ENCODE data around the gene PARD3B.
"Not testable (repeated sequence)": the region's sequence is repeated elsewhere in the genome, so short reads cannot be mapped to it uniquely, and the experiment has no call there.

The PARD3B gene

DNA sequence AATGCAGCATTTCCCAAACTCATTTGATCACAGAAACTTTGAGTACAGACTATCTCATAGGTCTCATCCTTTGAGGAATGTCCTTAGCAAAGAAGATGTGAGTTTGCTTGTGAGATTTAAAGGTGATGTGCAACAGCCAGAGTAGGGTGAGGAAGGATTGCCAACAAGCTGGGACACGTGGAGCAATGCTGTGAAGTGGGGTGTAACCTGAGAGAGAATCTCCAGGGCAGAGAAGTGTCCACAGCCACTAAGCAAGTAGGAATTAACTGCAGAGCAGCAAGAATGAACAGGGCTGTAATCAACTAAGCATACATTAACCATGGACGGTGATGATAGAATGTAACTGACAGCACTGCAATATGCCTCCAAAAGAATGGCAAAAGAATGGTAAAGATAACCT lies 667.1 kb downstream of the PARD3B start:
- TF ChIP-seq, protein P1, sequence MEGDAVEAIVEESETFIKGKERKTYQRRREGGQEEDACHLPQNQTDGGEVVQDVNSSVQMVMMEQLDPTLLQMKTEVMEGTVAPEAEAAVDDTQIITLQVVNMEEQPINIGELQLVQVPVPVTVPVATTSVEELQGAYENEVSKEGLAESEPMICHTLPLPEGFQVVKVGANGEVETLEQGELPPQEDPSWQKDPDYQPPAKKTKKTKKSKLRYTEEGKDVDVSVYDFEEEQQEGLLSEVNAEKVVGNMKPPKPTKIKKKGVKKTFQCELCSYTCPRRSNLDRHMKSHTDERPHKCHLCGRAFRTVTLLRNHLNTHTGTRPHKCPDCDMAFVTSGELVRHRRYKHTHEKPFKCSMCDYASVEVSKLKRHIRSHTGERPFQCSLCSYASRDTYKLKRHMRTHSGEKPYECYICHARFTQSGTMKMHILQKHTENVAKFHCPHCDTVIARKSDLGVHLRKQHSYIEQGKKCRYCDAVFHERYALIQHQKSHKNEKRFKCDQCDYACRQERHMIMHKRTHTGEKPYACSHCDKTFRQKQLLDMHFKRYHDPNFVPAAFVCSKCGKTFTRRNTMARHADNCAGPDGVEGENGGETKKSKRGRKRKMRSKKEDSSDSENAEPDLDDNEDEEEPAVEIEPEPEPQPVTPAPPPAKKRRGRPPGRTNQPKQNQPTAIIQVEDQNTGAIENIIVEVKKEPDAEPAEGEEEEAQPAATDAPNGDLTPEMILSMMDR (IDR thresholded peaks at IDR 0.05), result no peak
- H3K27me3 ChIP-seq, result no peaks in the 10 kb centered on the region
- H3K4me3 ChIP-seq (ENCODE audit: low read depth in 1 of 2, low read length in 1 of 2), result no peak overlapping the region
- no peak overlapping the region for H3K27ac ChIP-seq
- H3K9me3 ChIP-seq, result no peaks in the 10 kb centered on the region
- no peaks in the 10 kb centered on the region for H3K36me3 ChIP-seq
- no peaks in the 10 kb centered on the region for H3K4me1 ChIP-seq (ENCODE audit: control insufficient read depth in 1 of 2, insufficient read depth in 1 of 2, low read depth in 1 of 2, low read length in 1 of 2)

DNA sequence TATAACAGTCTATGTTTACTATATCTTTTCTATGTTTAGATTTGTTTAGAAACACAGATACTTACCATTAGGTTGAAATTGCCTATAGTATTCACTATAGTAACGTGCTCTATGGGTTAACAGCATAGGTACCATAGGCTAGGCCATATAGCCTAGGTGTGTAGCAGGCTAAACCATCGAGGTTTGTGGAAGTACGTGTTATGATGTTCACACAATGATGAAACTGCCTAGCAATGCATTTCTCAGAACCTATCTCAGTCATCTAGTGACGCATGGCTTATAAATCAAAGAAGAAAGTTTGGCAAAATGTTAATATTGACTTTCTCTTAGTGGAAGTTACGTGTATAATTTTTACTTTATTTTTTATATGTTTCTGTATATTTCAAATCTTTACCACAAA lies 670.8 kb downstream of the PARD3B start:
- no peaks in the 10 kb centered on the region for H3K9me3 ChIP-seq
- no peak overlapping the region for H3K27ac ChIP-seq
- H3K36me3 ChIP-seq, result no peaks in the 10 kb centered on the region
- no peak overlapping the region for H3K4me3 ChIP-seq (ENCODE audit: low read depth in 1 of 2, low read length in 1 of 2)
- no peaks in the 10 kb centered on the region for H3K27me3 ChIP-seq
- TF ChIP-seq, protein P1 (IDR thresholded peaks at IDR 0.05), result no peak
- no peaks in the 10 kb centered on the region for H3K4me1 ChIP-seq (ENCODE audit: control insufficient read depth in 1 of 2, insufficient read depth in 1 of 2, low read depth in 1 of 2, low read length in 1 of 2)

DNA sequence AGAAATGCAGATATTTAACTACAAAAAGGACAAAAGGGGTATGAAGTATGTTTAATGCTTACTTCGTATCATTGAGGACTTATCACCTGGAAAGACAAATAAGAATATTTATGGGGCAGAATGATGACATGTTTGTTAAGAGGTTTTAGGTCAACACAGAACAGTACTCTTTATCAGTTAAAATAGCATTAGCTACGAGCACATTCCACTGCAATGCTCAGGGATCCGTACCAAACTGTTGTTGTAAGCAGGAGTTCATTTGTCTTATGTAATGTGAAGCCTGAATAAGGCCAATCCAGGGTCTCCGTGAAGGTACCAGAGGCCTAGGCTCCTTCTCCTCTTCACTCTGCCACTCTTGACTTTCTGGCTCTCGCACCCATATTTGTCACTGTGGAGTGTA lies 671.3 kb downstream of the PARD3B start:
- no peak overlapping the region for H3K4me3 ChIP-seq (ENCODE audit: low read depth in 1 of 2, low read length in 1 of 2)
- no peaks in the 10 kb centered on the region for H3K36me3 ChIP-seq
- TF ChIP-seq, protein P1 (IDR thresholded peaks at IDR 0.05), result no peak
- H3K27me3 ChIP-seq, result no peaks in the 10 kb centered on the region
- no peak overlapping the region for H3K27ac ChIP-seq
- H3K9me3 ChIP-seq, result no peaks in the 10 kb centered on the region
- H3K4me1 ChIP-seq (ENCODE audit: control insufficient read depth in 1 of 2, insufficient read depth in 1 of 2, low read depth in 1 of 2, low read length in 1 of 2), result no peaks in the 10 kb centered on the region

DNA sequence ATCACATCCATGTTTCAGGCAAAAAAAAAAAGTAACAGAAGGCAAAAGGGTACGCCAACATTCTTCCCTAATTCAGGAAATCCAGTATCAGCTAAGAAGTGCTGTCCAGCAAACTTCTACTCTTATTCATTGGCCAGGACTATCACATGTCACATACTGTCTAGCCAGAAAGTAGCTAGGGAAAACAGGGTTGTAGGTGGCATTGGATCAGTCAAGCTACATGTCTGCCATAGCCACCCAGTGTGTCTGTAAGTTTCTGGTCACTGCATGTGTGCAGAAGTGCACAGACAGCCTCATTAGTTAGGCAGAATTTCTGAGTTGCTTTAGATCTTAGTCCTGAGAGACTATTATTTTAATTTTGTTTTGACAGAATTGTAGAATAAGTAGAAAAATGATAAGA lies 671.7 kb downstream of the PARD3B start:
- Histone ChIP-seq H3K27me3 (no peaks in the 10 kb centered on the region), H3K9me3 (no peaks in the 10 kb centered on the region), H3K36me3 (no peaks in the 10 kb centered on the region), H3K4me3 (ENCODE audit: low read depth in 1 of 2, low read length in 1 of 2) (no peak overlapping the region), H3K4me1 (ENCODE audit: control insufficient read depth in 1 of 2, insufficient read depth in 1 of 2, low read depth in 1 of 2, low read length in 1 of 2) (no peaks in the 10 kb centered on the region), H3K27ac (no peak overlapping the region)
- TF ChIP-seq, protein P1 (IDR thresholded peaks at IDR 0.05), result no peak

DNA sequence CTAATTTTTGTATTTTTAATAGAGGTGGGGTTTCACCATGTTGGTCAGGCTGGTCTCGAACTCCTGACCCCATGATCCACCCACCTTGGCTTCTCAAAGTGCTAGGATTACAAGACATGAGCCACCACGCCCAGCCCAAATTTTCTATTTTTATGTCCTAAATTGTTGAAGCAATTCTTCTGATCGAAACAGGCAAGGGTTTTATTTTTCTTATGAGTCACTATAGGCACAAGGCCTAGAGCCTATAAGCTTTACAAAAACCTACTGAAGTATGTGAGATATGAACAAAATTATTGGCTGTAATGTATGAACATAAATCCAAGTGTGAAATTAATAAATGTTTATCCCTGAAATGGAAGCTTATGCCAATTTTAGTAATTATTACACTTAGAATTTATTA lies 672.8 kb downstream of the PARD3B start:
- Histone ChIP-seq H3K4me1 (ENCODE audit: control insufficient read depth in 1 of 2, insufficient read depth in 1 of 2, low read depth in 1 of 2, low read length in 1 of 2) (no peaks in the 10 kb centered on the region), H3K36me3 (no peaks in the 10 kb centered on the region), H3K4me3 (ENCODE audit: low read depth in 1 of 2, low read length in 1 of 2) (no peak overlapping the region), H3K9me3 (no peaks in the 10 kb centered on the region), H3K27me3 (no peaks in the 10 kb centered on the region), H3K27ac (no peak overlapping the region)
- TF ChIP-seq, protein P1 (IDR thresholded peaks at IDR 0.05), result no peak

DNA sequence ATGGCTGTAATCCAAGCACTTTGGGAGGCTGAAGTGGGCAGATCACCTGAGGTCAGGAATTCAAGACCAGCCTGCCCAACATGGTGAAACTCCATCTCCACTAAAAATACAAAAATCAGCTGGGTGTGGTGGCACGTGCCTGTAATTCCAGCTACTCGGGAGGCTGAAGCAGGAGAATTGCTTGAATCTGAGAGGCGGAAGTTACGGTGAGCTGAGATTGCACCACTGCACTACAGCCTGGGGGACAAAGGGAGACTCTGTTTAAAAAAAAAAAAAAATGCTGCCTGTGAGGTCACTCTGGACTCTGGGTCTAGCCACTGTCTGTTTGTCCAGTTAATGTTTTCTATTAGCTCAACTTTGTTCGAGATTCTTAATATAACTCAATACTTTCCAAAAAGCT lies 673.5 kb downstream of the PARD3B start:
- not testable (repeated sequence) for H3K36me3 ChIP-seq; H3K27ac ChIP-seq; H3K27me3 ChIP-seq; H3K9me3 ChIP-seq; H3K4me3 ChIP-seq (ENCODE audit: low read depth in 1 of 2, low read length in 1 of 2); H3K4me1 ChIP-seq (ENCODE audit: control insufficient read depth in 1 of 2, insufficient read depth in 1 of 2, low read depth in 1 of 2, low read length in 1 of 2)
